Measurements from ENCODE around the gene CD44.

Gene CD44

GRCh38 chr11:35112056-35112845, 26.7 kb upstream of the CD44 start:
- DNase-seq (ENCODE audit: low read depth): no peak

- no peak for DNase-seq (ENCODE audit: low read depth)
Observed at GRCh38 chr11:35112846-35113105, 26.2 kb upstream of the CD44 start.

GRCh38 chr11:35114906-35115687, 23.9 kb upstream of the CD44 start:
- DNase-seq (ENCODE audit: low read depth): no peak

- no peak for DNase-seq (ENCODE audit: low read depth)
Observed at GRCh38 chr11:35115688-35116030, 23.3 kb upstream of the CD44 start.

GRCh38 chr11:35116245-35116644, 22.7 kb upstream of the CD44 start:
- DNase-seq (ENCODE audit: low read depth): no peak

GRCh38 chr11:35116762-35117640, 22.0 kb upstream of the CD44 start:
- DNase-seq (ENCODE audit: low read depth): no peak

- no peak for DNase-seq (ENCODE audit: low read depth)
Observed at GRCh38 chr11:35118906-35119305, 20.1 kb upstream of the CD44 start.

GRCh38 chr11:35121326-35121865, 17.6 kb upstream of the CD44 start:
- no peak for DNase-seq (ENCODE audit: low read depth)

GRCh38 chr11:35122308-35122707, 16.7 kb upstream of the CD44 start:
- no peak for DNase-seq (ENCODE audit: low read depth)

- no peak for DNase-seq (ENCODE audit: low read depth)
Observed at GRCh38 chr11:35126000-35126878, 12.7 kb upstream of the CD44 start.

GRCh38 chr11:35126879-35127581, 11.9 kb upstream of the CD44 start:
- no peak for DNase-seq (ENCODE audit: low read depth)

- no peak for DNase-seq (ENCODE audit: low read depth)
Observed at GRCh38 chr11:35127619-35128018, 11.4 kb upstream of the CD44 start.

- no peak for DNase-seq (ENCODE audit: low read depth)
Observed at GRCh38 chr11:35131094-35131493, 7.9 kb upstream of the CD44 start.

- DNase-seq (ENCODE audit: low read depth): no peak
Observed at GRCh38 chr11:35131886-35132285, 7.1 kb upstream of the CD44 start.

- DNase-seq (ENCODE audit: low read depth): no peak
Observed at GRCh38 chr11:35133656-35134055, 5.3 kb upstream of the CD44 start.

- DNase-seq (ENCODE audit: low read depth): no peak
Observed at GRCh38 chr11:35134403-35135148, 4.4 kb upstream of the CD44 start.

- DNase-seq (ENCODE audit: low read depth): no peak
Observed at GRCh38 chr11:35135222-35135621, 3.7 kb upstream of the CD44 start.

- no peak for DNase-seq (ENCODE audit: low read depth)
Observed at GRCh38 chr11:35136311-35136710, 2.7 kb upstream of the CD44 start.

GRCh38 chr11:35138058-35138457, 913 bp upstream of the CD44 start:
- DNase-seq (ENCODE audit: low read depth): no peak

- no peak for DNase-seq (ENCODE audit: low read depth)
Observed at GRCh38 chr11:35138606-35138942, 397 bp upstream of the CD44 start.
